Measurements from ENCODE around the gene TEDC1. TPM values are rescaled to one million over a fixed set of nuclear protein-coding genes. Genes with fewer than 3 reads are reported as not detected.

The TEDC1 gene
- total RNA-seq, 1 donor from 2014 or later: 43.3 TPM

GRCh38 chr14:105450864-105451720, 40.0 kb upstream of the TEDC1 start:
- Mint-ChIP-seq H3K4me1 (peaks cover 2% of the 10 kb centered on the region), H3K9me3 (no peaks in the 10 kb centered on the region), H3K4me3 (no peak overlapping the region), H3K27me3 (no peaks in the 10 kb centered on the region), H3K27ac (no peak overlapping the region), H3K36me3 (ENCODE audit: low read depth) (peaks cover 15% of the 10 kb centered on the region)
- DNase-seq: no peak
- intact Hi-C loops (cut with micrococcal nuclease): no loop called here

- Mint-ChIP-seq H3K36me3 (ENCODE audit: low read depth) (peaks cover 16% of the 10 kb centered on the region), H3K4me3 (no peak overlapping the region), H3K27ac (no peak overlapping the region), H3K27me3 (no peaks in the 10 kb centered on the region), H3K9me3 (no peaks in the 10 kb centered on the region), H3K4me1 (peaks cover 2% of the 10 kb centered on the region)
- intact Hi-C loops (cut with micrococcal nuclease): no loop called here
- no peak for DNase-seq
These were observed 38.1 kb upstream of the TEDC1 start for GRCh38 chr14:105452963-105453362.

- intact Hi-C loops (cut with micrococcal nuclease): no loop called here
- peak overlapping the region; percentile 15 for H3K27ac Mint-ChIP-seq
These were observed 37.2 kb upstream of the TEDC1 start for GRCh38 chr14:105453847-105454246.

GRCh38 chr14:105455086-105455640, 35.9 kb upstream of the TEDC1 start:
- intact Hi-C loops (cut with micrococcal nuclease): no loop called here
- Mint-ChIP-seq H3K27ac (no peak overlapping the region), H3K36me3 (ENCODE audit: low read depth) (peaks cover 15% of the 10 kb centered on the region), H3K27me3 (no peaks in the 10 kb centered on the region), H3K4me1 (peaks cover 2% of the 10 kb centered on the region), H3K9me3 (no peaks in the 10 kb centered on the region), H3K4me3 (no peak overlapping the region)
- DNase-seq: no peak

More at GRCh38 chr14:105453847-105454246, 37.2 kb upstream of the TEDC1 start:
- Mint-ChIP-seq H3K27me3 (no peaks in the 10 kb centered on the region), H3K36me3 (ENCODE audit: low read depth) (peaks cover 16% of the 10 kb centered on the region), H3K4me1 (peaks cover 2% of the 10 kb centered on the region), H3K4me3 (no peak overlapping the region), H3K9me3 (no peaks in the 10 kb centered on the region)
- no peak for DNase-seq

- H3K4me3 Mint-ChIP-seq: no peak overlapping the region
- H3K36me3 Mint-ChIP-seq (ENCODE audit: low read depth): peaks cover 15% of the 10 kb centered on the region
- no peaks in the 10 kb centered on the region for H3K27me3 Mint-ChIP-seq
- no peak overlapping the region for H3K27ac Mint-ChIP-seq
- intact Hi-C loops (cut with micrococcal nuclease): no loop called here
- no peaks in the 10 kb centered on the region for H3K9me3 Mint-ChIP-seq
- H3K4me1 Mint-ChIP-seq: peaks cover 2% of the 10 kb centered on the region
- no peak for DNase-seq
These were observed 35.0 kb upstream of the TEDC1 start for GRCh38 chr14:105455766-105456660.

- H3K9me3 Mint-ChIP-seq: no peaks in the 10 kb centered on the region
- H3K27ac Mint-ChIP-seq: no peak overlapping the region
- H3K4me1 Mint-ChIP-seq: peaks cover 2% of the 10 kb centered on the region
- H3K36me3 Mint-ChIP-seq (ENCODE audit: low read depth): peaks cover 19% of the 10 kb centered on the region
- DNase-seq: no peak
- no peak overlapping the region for H3K4me3 Mint-ChIP-seq
- no peaks in the 10 kb centered on the region for H3K27me3 Mint-ChIP-seq
- intact Hi-C loops (cut with micrococcal nuclease): no loop called here
These were observed 34.1 kb upstream of the TEDC1 start for GRCh38 chr14:105456736-105457617.

- peaks cover 2% of the 10 kb centered on the region for H3K4me1 Mint-ChIP-seq
- DNase-seq: no peak
- no peak overlapping the region for H3K27ac Mint-ChIP-seq
- H3K9me3 Mint-ChIP-seq: no peaks in the 10 kb centered on the region
- H3K36me3 Mint-ChIP-seq (ENCODE audit: low read depth): peaks cover 20% of the 10 kb centered on the region
- no peaks in the 10 kb centered on the region for H3K27me3 Mint-ChIP-seq
- H3K4me3 Mint-ChIP-seq: no peak overlapping the region
- intact Hi-C loops (cut with micrococcal nuclease): no loop called here
These were observed 33.0 kb upstream of the TEDC1 start for GRCh38 chr14:105458010-105458409.

GRCh38 chr14:105458571-105458970, 32.5 kb upstream of the TEDC1 start:
- DNase-seq: no peak
- intact Hi-C loops (cut with micrococcal nuclease): no loop called here
- Mint-ChIP-seq H3K36me3 (ENCODE audit: low read depth) (peaks cover 17% of the 10 kb centered on the region), H3K4me3 (no peak overlapping the region), H3K27me3 (no peaks in the 10 kb centered on the region), H3K27ac (no peak overlapping the region), H3K9me3 (no peaks in the 10 kb centered on the region), H3K4me1 (peaks cover 2% of the 10 kb centered on the region)

GRCh38 chr14:105460116-105460515, 30.9 kb upstream of the TEDC1 start:
- H3K36me3 Mint-ChIP-seq (ENCODE audit: low read depth): peaks cover 13% of the 10 kb centered on the region
- intact Hi-C loops (cut with micrococcal nuclease): no loop called here
- H3K9me3 Mint-ChIP-seq: no peaks in the 10 kb centered on the region
- no peaks in the 10 kb centered on the region for H3K4me1 Mint-ChIP-seq
- DNase-seq: no peak
- H3K4me3 Mint-ChIP-seq: no peak overlapping the region
- H3K27me3 Mint-ChIP-seq: no peaks in the 10 kb centered on the region
- no peak overlapping the region for H3K27ac Mint-ChIP-seq

GRCh38 chr14:105460616-105461015, 30.4 kb upstream of the TEDC1 start:
- no peak for DNase-seq
- Mint-ChIP-seq H3K4me1 (no peaks in the 10 kb centered on the region), H3K4me3 (no peak overlapping the region), H3K9me3 (no peaks in the 10 kb centered on the region), H3K27ac (no peak overlapping the region), H3K36me3 (ENCODE audit: low read depth) (peaks cover 11% of the 10 kb centered on the region), H3K27me3 (no peaks in the 10 kb centered on the region)
- intact Hi-C loops (cut with micrococcal nuclease): no loop called here

GRCh38 chr14:105461903-105462302, 29.1 kb upstream of the TEDC1 start:
- DNase-seq: no peak
- Mint-ChIP-seq H3K4me1 (no peaks in the 10 kb centered on the region), H3K27me3 (no peaks in the 10 kb centered on the region), H3K9me3 (no peaks in the 10 kb centered on the region), H3K36me3 (ENCODE audit: low read depth) (peaks cover 11% of the 10 kb centered on the region), H3K27ac (peak overlapping the region; percentile 48), H3K4me3 (no peak overlapping the region)
- intact Hi-C loops (cut with micrococcal nuclease): no loop called here

GRCh38 chr14:105464501-105464900, 26.5 kb upstream of the TEDC1 start:
- Mint-ChIP-seq H3K9me3 (no peaks in the 10 kb centered on the region), H3K27ac (no peak overlapping the region), H3K4me3 (no peak overlapping the region), H3K36me3 (ENCODE audit: low read depth) (peaks cover 10% of the 10 kb centered on the region), H3K4me1 (no peaks in the 10 kb centered on the region), H3K27me3 (no peaks in the 10 kb centered on the region)
- no peak for DNase-seq
- intact Hi-C loops (cut with micrococcal nuclease): no loop called here

Data from activated CD4-positive, alpha-beta T cell treated with anti-CD3 and anti-CD28 coated beads, Interleukin-2, amount 10 ng/mL, durations not matched to agents 24 days and 14 days (primary cell).